ENCODE measurements around the gene MSI2.

GRCh38 chr17:57576744-57577143 lies 320.4 kb downstream of the MSI2 start:
- TF ChIP-seq EZH2 (IDR thresholded peaks at IDR 0.05): no peak
- TF ChIP-seq POLR2AphosphoS5 (IDR thresholded peaks at IDR 0.05; ENCODE audit: borderline replicate concordance, low read depth, low read length): no peak

Measured in SK-N-MC (cell line).